GM19238 (cell line): ENCODE measurements around the gene EVI5.
A peak's percentile ranks its signal among the peaks of the same experiment; 100 is the strongest.
"Not testable (repeated sequence)": the region's sequence is repeated elsewhere in the genome, so short reads cannot be mapped to it uniquely, and the experiment has no call there.

ENCODE experiments used
- DNase-seq: peaks from one replicate; pipeline ENCODE4 v3.0.0; 2011; ENCODE audit warnings: low spot score; ENCODE audit not compliant: insufficient read length

The EVI5 gene

GRCh38 chr1:92695104-92695503 is 89.8 kb downstream of the EVI5 start:
- no peak for DNase-seq

GRCh38 chr1:92691925-92692324 is 93.0 kb downstream of the EVI5 start:
- DNase-seq = no peak

- no peak for DNase-seq
These were observed 94.5 kb downstream of the EVI5 start for GRCh38 chr1:92690212-92690906.

- DNase-seq = no peak
These were observed 104.9 kb downstream of the EVI5 start for GRCh38 chr1:92679980-92680379.

- DNase-seq = no peak
These were observed 121.1 kb downstream of the EVI5 start for GRCh38 chr1:92663775-92664174.

GRCh38 chr1:92662048-92662447 is 122.9 kb downstream of the EVI5 start:
- DNase-seq = no peak

- DNase-seq = no peak
These were observed 127.2 kb downstream of the EVI5 start for GRCh38 chr1:92657701-92658100.

- no peak for DNase-seq
These were observed 129.6 kb downstream of the EVI5 start for GRCh38 chr1:92655197-92655801.

GRCh38 chr1:92653605-92654381 is 131.1 kb downstream of the EVI5 start:
- DNase-seq = no peak

- not testable (repeated sequence) for DNase-seq
These were observed 144.2 kb downstream of the EVI5 start for GRCh38 chr1:92640686-92641085.

GRCh38 chr1:92638498-92638897 is 146.4 kb downstream of the EVI5 start:
- no peak for DNase-seq

GRCh38 chr1:92635203-92635602 is 149.7 kb downstream of the EVI5 start:
- not testable (repeated sequence) for DNase-seq

GRCh38 chr1:92623187-92623778 is 161.6 kb downstream of the EVI5 start:
- DNase-seq = no peak

- DNase-seq = no peak
These were observed 165.3 kb downstream of the EVI5 start for GRCh38 chr1:92619466-92620189.

- no peak for DNase-seq
These were observed 183.9 kb downstream of the EVI5 start for GRCh38 chr1:92601044-92601443.

- peak; percentile 9 for DNase-seq
These were observed 185.7 kb downstream of the EVI5 start for GRCh38 chr1:92599184-92599583.

- not testable (repeated sequence) for DNase-seq
These were observed 195.5 kb downstream of the EVI5 start for GRCh38 chr1:92589361-92589760.

GRCh38 chr1:92587445-92587844 is 197.5 kb downstream of the EVI5 start:
- DNase-seq = no peak

GRCh38 chr1:92585831-92586230 is 199.1 kb downstream of the EVI5 start:
- no peak for DNase-seq

GRCh38 chr1:92584810-92585209 is 200.1 kb downstream of the EVI5 start:
- not testable (repeated sequence) for DNase-seq
